ENCODE results near the gene ANLN.

ANLN gene, protein sequence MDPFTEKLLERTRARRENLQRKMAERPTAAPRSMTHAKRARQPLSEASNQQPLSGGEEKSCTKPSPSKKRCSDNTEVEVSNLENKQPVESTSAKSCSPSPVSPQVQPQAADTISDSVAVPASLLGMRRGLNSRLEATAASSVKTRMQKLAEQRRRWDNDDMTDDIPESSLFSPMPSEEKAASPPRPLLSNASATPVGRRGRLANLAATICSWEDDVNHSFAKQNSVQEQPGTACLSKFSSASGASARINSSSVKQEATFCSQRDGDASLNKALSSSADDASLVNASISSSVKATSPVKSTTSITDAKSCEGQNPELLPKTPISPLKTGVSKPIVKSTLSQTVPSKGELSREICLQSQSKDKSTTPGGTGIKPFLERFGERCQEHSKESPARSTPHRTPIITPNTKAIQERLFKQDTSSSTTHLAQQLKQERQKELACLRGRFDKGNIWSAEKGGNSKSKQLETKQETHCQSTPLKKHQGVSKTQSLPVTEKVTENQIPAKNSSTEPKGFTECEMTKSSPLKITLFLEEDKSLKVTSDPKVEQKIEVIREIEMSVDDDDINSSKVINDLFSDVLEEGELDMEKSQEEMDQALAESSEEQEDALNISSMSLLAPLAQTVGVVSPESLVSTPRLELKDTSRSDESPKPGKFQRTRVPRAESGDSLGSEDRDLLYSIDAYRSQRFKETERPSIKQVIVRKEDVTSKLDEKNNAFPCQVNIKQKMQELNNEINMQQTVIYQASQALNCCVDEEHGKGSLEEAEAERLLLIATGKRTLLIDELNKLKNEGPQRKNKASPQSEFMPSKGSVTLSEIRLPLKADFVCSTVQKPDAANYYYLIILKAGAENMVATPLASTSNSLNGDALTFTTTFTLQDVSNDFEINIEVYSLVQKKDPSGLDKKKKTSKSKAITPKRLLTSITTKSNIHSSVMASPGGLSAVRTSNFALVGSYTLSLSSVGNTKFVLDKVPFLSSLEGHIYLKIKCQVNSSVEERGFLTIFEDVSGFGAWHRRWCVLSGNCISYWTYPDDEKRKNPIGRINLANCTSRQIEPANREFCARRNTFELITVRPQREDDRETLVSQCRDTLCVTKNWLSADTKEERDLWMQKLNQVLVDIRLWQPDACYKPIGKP

GRCh38 chr7:36389371-36390198 is at the start of gene ANLN:
Gene ANLN (plus strand): TSS chr7:36389862. CDS start chr7:36390027, 165 bp downstream.
- peak; percentile 89 for DNase-seq (ENCODE audit: low read depth)

GRCh38 chr7:36343548-36343947 is 46.1 kb upstream of the ANLN start:
- no peak for DNase-seq (ENCODE audit: low read depth)

GRCh38 chr7:36344622-36345021 is 45.0 kb upstream of the ANLN start:
- no peak for DNase-seq (ENCODE audit: low read depth)

DNA sequence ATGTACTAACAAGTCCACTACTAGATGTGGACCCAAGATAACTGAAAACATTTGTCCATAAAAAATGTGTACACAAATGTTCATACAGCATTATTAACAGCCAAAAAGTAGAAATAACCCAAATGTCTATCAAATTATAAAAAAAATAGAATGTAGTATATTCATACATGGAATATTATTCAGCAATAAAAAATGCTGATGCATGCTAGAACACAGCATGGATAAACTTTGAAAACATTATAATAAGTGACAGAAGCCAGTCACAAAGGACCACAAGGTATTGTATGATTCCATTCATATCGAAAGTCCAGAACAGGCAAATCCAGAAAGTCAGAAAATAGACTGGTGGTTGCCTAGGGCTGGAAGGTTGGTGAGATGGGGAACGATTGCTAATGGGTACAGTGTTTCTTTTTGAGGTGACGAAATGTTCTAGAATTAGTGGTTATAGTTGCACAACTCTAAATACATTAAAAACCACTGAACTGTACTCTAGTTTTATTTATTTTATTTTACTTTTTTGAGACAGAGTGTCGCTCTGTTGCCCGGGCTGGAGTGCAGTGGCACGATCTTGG is 43.3 kb upstream of the ANLN start:
- no peak for DNase-seq (ENCODE audit: low read depth)

DNA sequence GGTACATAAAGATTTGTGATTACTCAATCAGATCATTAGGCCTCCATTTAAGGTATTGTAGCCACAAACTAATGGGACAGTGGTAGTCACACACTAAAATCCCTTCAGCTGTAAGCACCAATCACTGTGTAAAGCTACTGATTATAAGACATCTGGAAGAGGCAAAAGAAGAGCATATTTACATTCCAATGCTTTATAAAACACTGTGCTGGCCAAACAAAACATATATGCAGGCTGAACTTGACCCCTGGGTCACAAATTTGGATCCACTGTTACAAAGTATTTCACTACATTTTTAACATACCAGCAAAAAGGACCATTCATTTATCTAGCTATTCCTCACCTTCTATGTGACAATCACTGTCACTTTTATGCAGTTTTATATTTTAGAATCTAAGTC is 41.4 kb upstream of the ANLN start:
- DNase-seq (ENCODE audit: low read depth) = no peak

DNA sequence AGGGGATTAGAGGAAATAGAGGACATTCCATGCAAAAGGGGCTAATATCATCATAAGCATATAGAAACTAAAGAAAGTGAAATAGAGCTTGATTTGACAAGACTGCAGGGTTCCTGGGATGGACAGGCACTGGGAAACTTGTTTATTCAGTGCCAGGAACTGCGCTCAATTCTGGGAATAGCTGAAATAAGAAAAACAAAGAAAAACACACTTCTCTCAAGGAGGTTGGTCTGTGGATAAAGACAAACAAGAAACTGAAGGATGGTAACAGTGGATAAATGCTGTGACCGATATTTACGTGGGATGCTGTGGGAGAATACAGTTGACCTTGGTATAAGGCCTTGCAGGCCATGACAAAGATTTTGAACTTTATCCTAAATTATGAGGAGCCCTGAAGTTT is 40.9 kb upstream of the ANLN start:
- no peak for DNase-seq (ENCODE audit: low read depth)

- DNase-seq (ENCODE audit: low read depth) = no peak
These were observed 40.0 kb upstream of the ANLN start for GRCh38 chr7:36349626-36350025.

DNA sequence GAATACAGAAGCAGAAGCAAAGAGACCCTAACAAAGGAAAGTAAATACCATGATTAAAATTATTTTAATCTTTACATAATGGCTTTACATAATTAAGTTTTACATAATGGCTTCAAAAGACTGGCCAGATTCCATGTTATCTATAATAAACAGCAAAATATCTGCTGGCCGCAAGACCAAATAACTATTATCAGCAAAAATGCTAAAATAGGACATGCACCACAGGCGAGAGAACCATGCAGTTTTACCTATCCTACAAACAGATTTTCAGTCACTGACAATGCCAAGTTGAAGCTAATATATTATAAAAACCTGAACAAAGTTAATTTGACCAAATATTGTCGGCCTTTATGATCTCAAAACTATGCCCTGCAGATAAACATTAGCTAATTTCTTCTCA is 34.2 kb upstream of the ANLN start:
- no peak for DNase-seq (ENCODE audit: low read depth)

GRCh38 chr7:36357054-36357453 is 32.6 kb upstream of the ANLN start:
- no peak for DNase-seq (ENCODE audit: low read depth)

DNA sequence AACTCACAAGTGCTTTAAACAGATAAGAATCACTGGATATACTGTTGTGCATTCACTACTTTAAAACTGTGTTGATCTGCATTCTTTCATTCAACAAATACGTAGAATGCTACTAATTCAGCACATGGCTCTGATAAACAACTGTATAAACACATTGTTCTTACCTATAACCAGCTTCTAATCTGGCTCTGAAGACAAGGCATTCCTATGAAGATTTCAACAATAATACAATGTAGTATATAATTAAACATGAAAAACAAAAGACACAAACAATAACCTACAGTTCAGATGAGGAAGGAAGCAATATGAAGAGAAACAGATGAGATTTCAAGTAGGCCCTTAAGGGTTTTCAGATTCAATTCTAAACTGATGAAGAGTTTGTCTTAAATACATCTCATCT is 31.1 kb upstream of the ANLN start:
- no peak for DNase-seq (ENCODE audit: low read depth)

DNA sequence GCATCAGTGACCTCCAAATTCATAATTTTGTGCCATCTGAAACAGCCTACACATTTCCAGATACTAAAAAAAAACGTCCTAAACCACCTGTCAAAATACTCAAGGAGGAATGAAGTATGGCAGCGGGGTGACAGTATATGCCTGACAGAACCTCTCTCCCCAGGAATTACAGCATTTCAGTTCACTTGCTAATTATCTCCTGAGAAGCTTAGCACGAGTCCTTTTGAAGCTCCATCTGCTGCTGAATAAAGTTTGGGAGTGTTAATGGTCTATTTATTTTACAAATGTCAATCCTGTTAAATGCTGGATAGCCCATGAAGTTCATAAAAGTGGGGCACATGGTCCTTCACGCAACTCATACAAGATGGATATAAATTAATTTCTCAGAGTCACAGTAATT is 29.4 kb upstream of the ANLN start:
- DNase-seq (ENCODE audit: low read depth) = no peak

DNA sequence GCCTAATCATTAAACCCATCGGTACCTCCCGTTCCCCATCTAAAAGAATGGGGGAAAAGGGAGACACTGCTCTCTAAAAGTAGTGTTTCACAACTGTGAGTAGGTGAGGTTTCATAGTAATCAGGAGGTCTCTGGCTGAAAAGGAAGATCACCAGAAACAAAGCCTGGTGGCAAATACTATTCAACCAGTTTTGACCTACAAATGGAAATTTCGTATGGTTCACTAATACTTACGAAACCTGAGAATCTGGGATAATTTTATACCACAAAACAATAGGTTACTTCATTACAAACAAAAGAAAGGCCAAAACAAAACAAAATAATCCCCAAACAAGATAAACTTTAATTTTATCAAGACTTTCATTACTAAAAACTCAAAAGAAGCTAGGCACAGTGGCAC is 28.4 kb upstream of the ANLN start:
- DNase-seq (ENCODE audit: low read depth) = no peak

GRCh38 chr7:36363515-36363914 is 26.1 kb upstream of the ANLN start:
- no peak for DNase-seq (ENCODE audit: low read depth)

GRCh38 chr7:36366005-36366717 is 23.5 kb upstream of the ANLN start:
- DNase-seq (ENCODE audit: low read depth) = no peak

- DNase-seq (ENCODE audit: low read depth) = peak; percentile 91
These were observed 22.7 kb upstream of the ANLN start for GRCh38 chr7:36366718-36367560.

- DNase-seq (ENCODE audit: low read depth) = no peak
These were observed 22.0 kb upstream of the ANLN start for GRCh38 chr7:36367561-36368077.

- DNase-seq (ENCODE audit: low read depth) = no peak
These were observed 21.2 kb upstream of the ANLN start for GRCh38 chr7:36368496-36368895.

- DNase-seq (ENCODE audit: low read depth) = no peak
These were observed 20.5 kb upstream of the ANLN start for GRCh38 chr7:36369171-36369570.

DNA sequence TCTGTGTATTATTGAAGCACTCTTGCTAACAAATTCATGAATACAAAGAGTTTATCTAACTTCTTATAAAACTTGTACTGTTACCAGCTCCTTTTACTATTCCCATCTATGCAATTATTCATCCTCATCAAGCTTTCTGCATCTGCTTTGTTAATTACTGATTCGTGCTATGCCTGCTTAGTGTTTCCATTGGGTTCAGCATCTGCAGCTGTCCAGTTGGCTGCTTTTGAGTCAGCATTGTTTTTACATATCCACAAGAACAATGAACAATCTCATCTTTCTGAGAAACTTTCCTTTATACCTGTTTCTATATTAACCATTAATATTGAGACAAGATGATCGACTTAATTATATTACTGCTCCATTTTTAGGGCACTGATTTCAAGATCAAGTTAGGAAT is 19.6 kb upstream of the ANLN start:
- no peak for DNase-seq (ENCODE audit: low read depth)

DNA sequence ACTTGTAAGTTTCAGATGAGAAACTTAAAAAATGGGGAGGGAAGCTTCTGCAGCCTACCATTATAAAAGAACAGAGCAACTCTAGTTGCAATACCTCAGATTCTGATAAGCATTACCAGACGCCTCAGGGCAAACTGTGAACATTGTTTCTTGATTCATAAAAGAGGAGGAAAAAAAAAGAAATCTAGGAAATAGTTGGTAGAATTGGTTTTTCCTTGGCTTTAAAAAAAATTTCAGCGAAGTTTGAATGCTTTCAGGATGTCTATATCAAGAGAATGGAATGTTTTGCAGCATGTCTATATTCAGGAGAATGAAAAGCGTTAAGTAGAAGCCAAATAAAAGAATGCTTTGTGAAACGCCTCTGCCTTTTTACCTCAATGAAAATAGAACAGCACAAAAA is 17.5 kb upstream of the ANLN start:
- DNase-seq (ENCODE audit: low read depth) = no peak
